Esophagus squamous epithelium (tissue), 4 donors: ENCODE results near the gene RET.

ENCODE experiments used
- CTCF ChIP-seq, 6 experiments: fragments of 450-650 bp in 4 of 6; fragments of 200-600 bp in 2 of 6; sonication (generic) in 2 of 6; IDR thresholded peaks; one replicate each; pipeline ENCODE4 v1.5.1; 2016 to 2019; ENCODE audit warnings: antibody characterized with exemption in 6 of 6, mild to moderate bottlenecking in 4 of 6, moderate library complexity in 4 of 6
- POLR2A ChIP-seq, 4 donors: fragments of 450-650 bp; IDR thresholded peaks; one replicate each; pipeline ENCODE4 v1.6.1; 2017; ENCODE audit warnings: antibody characterized with exemption in 4 of 4, mild to moderate bottlenecking in 4 of 4, moderate library complexity in 3 of 4

- no peak for TF ChIP-seq CTCF (IDR thresholded peaks at IDR 0.05)
- no peak for TF ChIP-seq POLR2A (IDR thresholded peaks at IDR 0.05)
Observed at GRCh38 chr10:43174969-43175368, 98.1 kb downstream of the RET start.
